Stimulated activated CD4-positive, alpha-beta T cell treated with anti-CD3 and anti-CD28 coated beads, Interleukin-4, amount 100 ng/mL, for 24 hours (primary cell): ENCODE measurements around the gene OR4D5.

ENCODE experiments used
- DNase-seq: peaks from one replicate; pipeline ENCODE4 v3.0.0-alpha.2; 2020

The OR4D5 gene

GRCh38 chr11:123939317-123939716 lies at the start of gene OR4D5:
Gene OR4D5, plus strand, starts transcription at chr11:123939617. Its CDS starts 0 bp downstream, at chr11:123939617.
- DNase-seq: no peak

- DNase-seq: no peak
Measured at GRCh38 chr11:123892031-123892430, 47.4 kb upstream of the OR4D5 start.

GRCh38 chr11:123899792-123900191 lies 39.6 kb upstream of the OR4D5 start:
- DNase-seq: no peak

- no peak for DNase-seq
Measured at GRCh38 chr11:123901867-123902266, 37.5 kb upstream of the OR4D5 start, which contains the start of gene OR8D4. Gene OR8D4, plus strand, starts transcription at chr11:123902167. Its CDS starts 4,265 bp downstream, at chr11:123906432.

- DNase-seq: no peak
Measured at GRCh38 chr11:123903932-123904331, 35.5 kb upstream of the OR4D5 start.

- no peak for DNase-seq
Measured at GRCh38 chr11:123904932-123905331, 34.5 kb upstream of the OR4D5 start.

GRCh38 chr11:123905826-123906225 lies 33.6 kb upstream of the OR4D5 start:
- no peak for DNase-seq

GRCh38 chr11:123920943-123921342 lies 18.5 kb upstream of the OR4D5 start:
- DNase-seq: no peak

GRCh38 chr11:123924027-123924426 lies 15.4 kb upstream of the OR4D5 start:
- DNase-seq: no peak

GRCh38 chr11:123942413-123942812 lies 3.0 kb downstream of the OR4D5 start:
- no peak for DNase-seq

- DNase-seq: no peak
Measured at GRCh38 chr11:123943738-123944137, 4.3 kb downstream of the OR4D5 start, which contains the start of gene OR6T1. Gene OR6T1, minus strand, starts transcription at chr11:123943838. Its CDS starts 0 bp downstream, at chr11:123943838.

- DNase-seq: no peak
Measured at GRCh38 chr11:123945132-123945531, 5.7 kb downstream of the OR4D5 start.

- no peak for DNase-seq
Measured at GRCh38 chr11:123956752-123957151, 17.3 kb downstream of the OR4D5 start.

- DNase-seq: no peak
Measured at GRCh38 chr11:123973816-123974215, 34.4 kb downstream of the OR4D5 start.

GRCh38 chr11:123976770-123977560 lies 37.5 kb downstream of the OR4D5 start:
- DNase-seq: no peak

GRCh38 chr11:123977731-123978347 lies 38.4 kb downstream of the OR4D5 start, which contains the start of gene OR10S1:
Gene OR10S1, minus strand, starts transcription at chr11:123977781. Its CDS starts 117 bp downstream, at chr11:123977664.
- no peak for DNase-seq

GRCh38 chr11:123979311-123979710 lies 39.9 kb downstream of the OR4D5 start:
- DNase-seq: no peak
